HG02938 (cell line): Measurements from ENCODE around the gene ZNF423.
A peak's percentile ranks its signal among the peaks of the same experiment; 100 is the strongest.
"Not testable (repeated sequence)": the region's sequence is repeated elsewhere in the genome, so short reads cannot be mapped to it uniquely, and the experiment has no call there.

Experiments
- ATAC-seq: cut with Tn5 transposase; IDR thresholded peaks from one replicate; pipeline ENCODE4 v1.9.1; 2021; ENCODE audit warnings: mild to moderate bottlenecking, moderate library complexity; ENCODE audit not compliant: unreplicated experiment

Gene ZNF423

GRCh38 chr16:49871824-49872223 is 15.9 kb upstream of the ZNF423 start:
- not testable (repeated sequence) for ATAC-seq

- ATAC-seq, result no peak
These were observed 13.8 kb upstream of the ZNF423 start for GRCh38 chr16:49869731-49870130.

GRCh38 chr16:49867796-49868668 is 12.1 kb upstream of the ZNF423 start:
- ATAC-seq, result no peak

GRCh38 chr16:49867234-49867633 is 11.3 kb upstream of the ZNF423 start:
- ATAC-seq, result no peak

- no peak for ATAC-seq
These were observed 10.7 kb upstream of the ZNF423 start for GRCh38 chr16:49866595-49867071.

GRCh38 chr16:49862694-49863093 is 6.8 kb upstream of the ZNF423 start:
- no peak for ATAC-seq

GRCh38 chr16:49861299-49861698 is 5.4 kb upstream of the ZNF423 start:
- no peak for ATAC-seq

- ATAC-seq, result no peak
These were observed 4.7 kb upstream of the ZNF423 start for GRCh38 chr16:49860593-49860992.

GRCh38 chr16:49859125-49859811 is 3.4 kb upstream of the ZNF423 start:
- ATAC-seq, result no peak

GRCh38 chr16:49858200-49859124 is 2.5 kb upstream of the ZNF423 start:
- no peak for ATAC-seq

GRCh38 chr16:49857423-49858181 is 1.7 kb upstream of the ZNF423 start:
- ATAC-seq, result no peak

GRCh38 chr16:49856672-49857330 is 889 bp upstream of the ZNF423 start:
- ATAC-seq, result no peak

- peak; percentile 42 for ATAC-seq
These were observed 561 bp downstream of the ZNF423 start for GRCh38 chr16:49855280-49855821.

- no peak for ATAC-seq
These were observed 1.1 kb downstream of the ZNF423 start for GRCh38 chr16:49854796-49855203.

GRCh38 chr16:49854188-49854795 is 1.6 kb downstream of the ZNF423 start:
- ATAC-seq, result no peak

GRCh38 chr16:49852279-49852678 is 3.6 kb downstream of the ZNF423 start:
- no peak for ATAC-seq

GRCh38 chr16:49851468-49851787 is 4.5 kb downstream of the ZNF423 start:
- ATAC-seq, result no peak

GRCh38 chr16:49850558-49851467 is 5.1 kb downstream of the ZNF423 start:
- no peak for ATAC-seq
